Measurements from ENCODE around the gene LILRA6.
"Not testable (repeated sequence)": the region's sequence is repeated elsewhere in the genome, so short reads cannot be mapped to it uniquely, and the experiment has no call there.

DNA sequence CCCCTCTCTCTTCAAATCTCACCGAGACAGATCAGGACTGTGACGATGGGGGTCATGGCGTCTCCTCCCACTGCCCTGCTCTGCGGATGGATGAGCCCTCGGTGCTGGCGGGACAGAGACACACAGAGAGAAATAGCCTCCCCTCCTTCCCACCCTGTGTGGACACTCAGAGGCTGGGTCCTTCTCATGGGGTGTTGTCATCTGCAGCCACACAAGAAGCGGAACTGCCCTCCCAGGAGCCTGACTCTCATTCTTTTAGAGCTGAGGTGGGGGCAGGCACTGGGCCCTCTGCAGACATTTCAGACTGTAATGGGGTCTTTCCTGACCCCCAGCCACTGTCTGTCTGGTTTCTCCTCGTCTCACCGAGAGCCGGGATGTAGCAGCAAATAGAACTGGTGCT, 37.9 kb upstream of the LILRA6 start:
- TF ChIP-seq, protein P1, sequence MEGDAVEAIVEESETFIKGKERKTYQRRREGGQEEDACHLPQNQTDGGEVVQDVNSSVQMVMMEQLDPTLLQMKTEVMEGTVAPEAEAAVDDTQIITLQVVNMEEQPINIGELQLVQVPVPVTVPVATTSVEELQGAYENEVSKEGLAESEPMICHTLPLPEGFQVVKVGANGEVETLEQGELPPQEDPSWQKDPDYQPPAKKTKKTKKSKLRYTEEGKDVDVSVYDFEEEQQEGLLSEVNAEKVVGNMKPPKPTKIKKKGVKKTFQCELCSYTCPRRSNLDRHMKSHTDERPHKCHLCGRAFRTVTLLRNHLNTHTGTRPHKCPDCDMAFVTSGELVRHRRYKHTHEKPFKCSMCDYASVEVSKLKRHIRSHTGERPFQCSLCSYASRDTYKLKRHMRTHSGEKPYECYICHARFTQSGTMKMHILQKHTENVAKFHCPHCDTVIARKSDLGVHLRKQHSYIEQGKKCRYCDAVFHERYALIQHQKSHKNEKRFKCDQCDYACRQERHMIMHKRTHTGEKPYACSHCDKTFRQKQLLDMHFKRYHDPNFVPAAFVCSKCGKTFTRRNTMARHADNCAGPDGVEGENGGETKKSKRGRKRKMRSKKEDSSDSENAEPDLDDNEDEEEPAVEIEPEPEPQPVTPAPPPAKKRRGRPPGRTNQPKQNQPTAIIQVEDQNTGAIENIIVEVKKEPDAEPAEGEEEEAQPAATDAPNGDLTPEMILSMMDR (IDR thresholded peaks at IDR 0.05; ENCODE audit: control extremely low read depth in 1 of 3, insufficient read depth in 1 of 3, low read depth in 1 of 3, low read length in 3 of 3), result not testable (repeated sequence)
- not testable (repeated sequence) for TF ChIP-seq SUZ12 (IDR thresholded peaks at IDR 0.05; ENCODE audit: low read length); CBX8 (IDR thresholded peaks at IDR 0.05; ENCODE audit: borderline replicate concordance, low read depth, low read length); SIX5 (IDR thresholded peaks at IDR 0.05; ENCODE audit: low read depth, low read length); HDAC2 (IDR thresholded peaks at IDR 0.05; ENCODE audit: borderline replicate concordance in 1 of 2, low read depth in 2 of 2, low read length in 2 of 2); TEAD4 (IDR thresholded peaks at IDR 0.05; ENCODE audit: low read depth, low read length); EP300 (IDR thresholded peaks at IDR 0.05; ENCODE audit: borderline replicate concordance in 1 of 2, low read depth in 2 of 2, low read length in 2 of 2)
- TF ChIP-seq, protein P2, sequence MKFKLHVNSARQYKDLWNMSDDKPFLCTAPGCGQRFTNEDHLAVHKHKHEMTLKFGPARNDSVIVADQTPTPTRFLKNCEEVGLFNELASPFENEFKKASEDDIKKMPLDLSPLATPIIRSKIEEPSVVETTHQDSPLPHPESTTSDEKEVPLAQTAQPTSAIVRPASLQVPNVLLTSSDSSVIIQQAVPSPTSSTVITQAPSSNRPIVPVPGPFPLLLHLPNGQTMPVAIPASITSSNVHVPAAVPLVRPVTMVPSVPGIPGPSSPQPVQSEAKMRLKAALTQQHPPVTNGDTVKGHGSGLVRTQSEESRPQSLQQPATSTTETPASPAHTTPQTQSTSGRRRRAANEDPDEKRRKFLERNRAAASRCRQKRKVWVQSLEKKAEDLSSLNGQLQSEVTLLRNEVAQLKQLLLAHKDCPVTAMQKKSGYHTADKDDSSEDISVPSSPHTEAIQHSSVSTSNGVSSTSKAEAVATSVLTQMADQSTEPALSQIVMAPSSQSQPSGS (IDR thresholded peaks at IDR 0.05; ENCODE audit: low read length), result not testable (repeated sequence)
